ENCODE data around the gene FRG2.
"Not testable (repeated sequence)": the region's sequence is repeated elsewhere in the genome, so short reads cannot be mapped to it uniquely, and the experiment has no call there.

The FRG2 gene

DNA sequence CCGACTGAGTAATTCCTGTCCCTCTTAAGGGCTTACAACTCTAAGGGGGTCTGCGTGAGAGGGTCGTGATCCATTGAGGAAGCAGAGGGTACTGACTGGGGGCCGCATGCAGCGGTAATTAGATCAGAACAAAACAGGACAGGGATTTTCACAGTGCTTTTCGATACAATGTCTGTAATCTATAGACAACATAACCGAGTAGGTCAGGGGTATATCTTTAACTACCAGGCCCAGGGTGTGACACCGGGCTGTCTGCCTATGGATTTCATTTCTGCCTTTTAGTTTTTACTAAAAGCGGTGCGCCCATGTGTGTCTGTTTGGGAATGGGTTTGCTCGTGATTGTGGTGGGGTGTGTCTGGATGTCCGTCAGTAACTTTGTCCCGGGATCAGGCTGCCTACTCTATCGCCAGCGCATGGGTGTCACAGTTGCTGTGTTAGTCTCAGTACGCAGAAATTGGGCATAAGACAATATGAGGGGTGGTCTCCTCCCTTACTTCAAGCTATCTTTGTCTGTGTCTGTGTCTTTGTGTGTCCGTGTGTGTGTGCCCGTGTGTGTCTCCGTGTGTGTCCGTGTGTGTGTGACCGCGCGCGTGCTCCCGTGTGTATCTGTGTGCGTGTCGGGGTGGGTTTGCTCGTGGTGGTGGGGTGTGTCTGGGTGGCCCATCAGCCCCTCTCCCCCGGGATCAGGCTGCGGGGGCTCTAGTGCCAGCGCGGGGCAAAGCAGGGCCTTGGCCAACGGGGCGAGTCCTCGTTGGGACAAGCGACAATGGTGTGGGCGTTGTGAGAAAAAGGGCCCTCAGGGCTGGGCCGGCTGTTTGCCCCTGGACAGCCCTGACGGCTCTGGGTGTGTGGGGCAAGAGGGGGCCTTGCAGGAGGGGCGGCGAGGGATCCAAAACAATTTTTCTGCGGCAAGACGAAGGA is 10.4 kb downstream of the FRG2 start:
- no peak for DNase-seq (ENCODE audit: low read depth, low spot score)

DNA sequence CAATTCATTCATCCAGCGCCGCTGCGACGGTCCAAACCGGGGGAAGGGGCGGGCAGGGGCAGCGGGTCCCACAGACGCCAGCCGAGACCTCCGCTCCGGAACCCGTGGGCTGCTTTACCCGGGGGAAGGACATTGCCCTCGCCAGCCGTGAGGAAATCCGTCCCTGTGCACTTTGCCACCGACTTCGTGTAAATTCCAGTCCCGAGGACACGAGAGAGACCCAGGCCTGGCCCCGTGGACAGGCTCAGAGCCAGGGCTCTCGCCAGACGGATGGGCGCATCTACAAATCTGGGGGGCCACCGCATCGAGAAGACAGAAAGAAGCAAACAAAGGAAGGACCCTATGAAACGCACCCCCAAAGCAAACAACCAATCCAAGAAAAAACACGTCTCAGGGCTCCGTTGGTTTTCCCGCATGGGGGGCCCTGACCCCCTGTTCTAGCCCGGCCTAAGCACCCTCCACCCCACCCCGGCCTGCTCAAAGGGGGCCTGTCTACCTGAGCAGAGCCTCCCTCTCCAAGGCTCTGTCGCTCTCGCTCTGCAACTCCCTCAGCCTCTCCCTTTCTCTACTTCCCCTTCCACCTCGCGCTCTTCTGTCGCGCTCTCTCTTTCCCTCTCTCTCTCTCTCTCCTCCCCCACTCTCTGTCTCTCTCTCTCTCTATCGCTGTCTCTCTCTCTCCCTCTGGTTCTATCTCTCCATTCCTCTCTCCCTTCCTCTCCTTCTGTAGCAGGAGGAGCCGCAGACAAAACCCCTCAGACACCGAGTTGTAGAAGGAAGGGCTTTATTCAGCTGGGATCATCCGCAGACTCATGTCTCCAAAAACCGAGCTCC is 11.3 kb downstream of the FRG2 start:
- DNase-seq (ENCODE audit: low read depth, low spot score), result no peak

DNA sequence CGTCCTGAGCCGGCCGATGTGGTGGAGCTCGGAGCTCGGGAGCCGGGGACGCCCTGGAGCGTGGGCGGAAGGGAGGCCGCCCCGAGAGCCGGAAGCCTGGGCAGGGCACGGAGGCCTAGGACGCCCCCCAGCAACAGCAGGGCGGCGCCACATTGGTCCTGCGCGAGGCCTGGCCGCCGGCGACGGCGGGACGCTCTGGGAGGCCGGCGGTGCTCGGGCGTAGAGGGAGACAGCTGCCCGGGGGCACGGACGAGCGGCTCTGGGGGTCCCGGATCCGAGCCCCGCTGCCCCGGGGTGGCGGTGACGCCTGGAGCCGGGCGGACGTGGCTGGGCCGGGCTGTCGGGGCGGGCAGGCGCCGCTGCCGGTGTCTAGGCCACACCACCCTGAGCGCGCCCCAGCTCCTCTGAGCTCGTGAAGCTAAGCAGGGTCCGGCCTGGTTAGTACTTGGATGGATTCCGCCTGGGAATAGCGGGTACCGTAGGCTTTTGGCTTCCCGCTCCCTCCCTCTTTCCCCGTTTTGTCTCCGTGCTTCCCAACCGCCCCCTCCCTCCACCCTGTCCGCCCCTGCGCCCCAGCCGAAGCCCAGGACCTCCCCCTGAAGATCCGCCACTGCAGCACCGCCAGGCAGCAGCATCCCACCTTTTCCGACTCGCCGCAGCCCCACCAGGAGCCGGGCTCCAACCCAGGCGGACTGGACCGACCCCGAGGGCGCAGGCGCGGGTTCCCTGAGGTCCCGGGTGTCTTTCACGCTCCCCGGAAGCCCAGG is 12.1 kb downstream of the FRG2 start:
- DNase-seq (ENCODE audit: low read depth, low spot score), result peak; percentile 14

DNA sequence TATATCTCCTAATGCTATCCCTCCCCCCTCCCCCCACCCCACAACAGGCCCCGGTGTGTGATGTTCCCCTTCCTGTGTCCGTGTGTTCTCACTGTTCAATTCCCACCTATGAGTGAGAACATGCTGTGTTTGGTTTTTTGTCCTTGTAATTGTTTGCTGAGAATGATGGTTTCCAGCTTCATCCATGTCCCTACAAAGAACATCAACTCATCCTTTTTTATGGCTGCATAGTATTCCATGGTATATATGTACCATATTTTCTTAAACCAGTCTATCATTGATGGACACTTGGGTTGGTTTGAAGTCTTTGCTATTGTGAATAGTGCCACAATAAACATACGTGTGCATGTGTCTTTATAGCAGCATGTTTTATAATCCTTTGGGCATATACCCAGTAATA is 37.1 kb downstream of the FRG2 start:
- DNase-seq (ENCODE audit: low read depth, low spot score), result not testable (repeated sequence)

DNA sequence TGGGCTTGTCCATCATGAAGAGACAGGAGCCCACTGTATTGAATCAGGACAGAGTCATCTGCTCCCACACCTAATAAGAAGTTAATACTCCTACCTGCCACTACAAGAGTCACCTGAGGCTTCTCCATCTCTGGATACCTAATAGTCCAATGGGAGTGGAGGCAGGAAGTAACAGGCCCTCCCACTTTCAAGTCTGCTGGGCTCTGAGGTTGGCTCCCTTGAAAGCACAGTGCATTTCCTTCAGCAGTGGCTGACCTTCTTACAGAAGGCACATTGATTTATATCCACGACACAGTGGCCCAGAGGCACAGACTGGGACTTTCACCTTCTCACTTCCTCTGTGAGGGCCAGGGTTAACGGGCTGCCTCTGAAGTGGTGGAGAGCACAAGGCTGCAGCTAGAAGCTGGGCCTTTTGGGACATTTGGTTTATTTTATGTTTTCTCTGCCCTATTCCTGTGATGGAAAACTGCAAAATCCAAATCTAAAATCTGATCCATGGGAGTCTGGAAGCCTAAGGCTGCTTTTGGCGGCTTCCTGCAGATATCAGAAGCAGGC is 38.1 kb downstream of the FRG2 start:
- no peak for DNase-seq (ENCODE audit: low read depth, low spot score)

DNA sequence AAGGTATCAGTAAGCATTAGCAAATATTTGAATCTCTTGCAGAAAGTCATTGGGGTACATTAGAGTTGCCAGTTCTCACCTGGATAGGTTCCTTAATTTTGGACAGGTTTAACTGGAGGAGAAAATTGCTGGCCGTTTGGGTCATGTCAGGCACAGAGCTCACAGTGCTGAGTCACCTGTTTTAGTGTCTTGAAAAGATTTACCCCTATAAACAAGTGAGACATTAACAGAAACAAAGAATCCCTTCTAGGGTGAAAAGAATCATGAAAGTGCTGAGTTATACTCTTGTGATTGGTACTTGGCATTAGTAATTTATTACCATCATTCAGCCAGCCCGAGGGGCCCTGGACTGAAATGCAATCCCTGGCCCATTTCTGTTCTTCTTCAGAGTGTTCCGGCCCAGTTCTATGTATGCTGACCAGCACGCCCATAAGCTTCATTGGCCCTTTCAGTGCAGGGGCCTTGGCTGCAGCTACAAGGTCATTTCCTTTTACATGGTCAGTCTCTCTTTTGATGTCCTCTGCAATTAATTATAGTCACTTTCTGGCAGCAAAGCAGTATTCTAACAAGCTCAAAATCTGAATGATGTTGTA is 41.3 kb downstream of the FRG2 start:
- not testable (repeated sequence) for DNase-seq (ENCODE audit: low read depth, low spot score)

DNA sequence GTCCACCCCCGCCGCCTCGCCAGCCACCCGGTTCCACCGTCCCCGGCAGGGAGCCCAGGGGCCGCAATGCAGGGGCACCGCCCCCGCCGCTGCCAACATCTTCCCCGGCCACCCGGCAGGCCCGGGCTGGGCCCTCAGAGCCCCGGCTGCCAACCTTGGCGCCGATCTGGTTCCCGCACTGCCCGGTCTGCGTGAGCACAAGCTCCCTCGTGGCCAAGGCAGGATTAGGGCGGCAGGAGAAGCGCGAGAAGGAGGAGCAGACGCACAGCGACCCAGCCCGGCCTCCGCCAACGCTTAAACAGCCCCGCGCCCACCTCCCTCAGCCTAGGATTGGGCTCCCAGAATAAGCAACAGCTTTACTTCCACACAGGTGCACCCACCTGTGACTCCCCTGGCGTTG is 42.4 kb downstream of the FRG2 start:
- not testable (repeated sequence) for DNase-seq (ENCODE audit: low read depth, low spot score)

DNA sequence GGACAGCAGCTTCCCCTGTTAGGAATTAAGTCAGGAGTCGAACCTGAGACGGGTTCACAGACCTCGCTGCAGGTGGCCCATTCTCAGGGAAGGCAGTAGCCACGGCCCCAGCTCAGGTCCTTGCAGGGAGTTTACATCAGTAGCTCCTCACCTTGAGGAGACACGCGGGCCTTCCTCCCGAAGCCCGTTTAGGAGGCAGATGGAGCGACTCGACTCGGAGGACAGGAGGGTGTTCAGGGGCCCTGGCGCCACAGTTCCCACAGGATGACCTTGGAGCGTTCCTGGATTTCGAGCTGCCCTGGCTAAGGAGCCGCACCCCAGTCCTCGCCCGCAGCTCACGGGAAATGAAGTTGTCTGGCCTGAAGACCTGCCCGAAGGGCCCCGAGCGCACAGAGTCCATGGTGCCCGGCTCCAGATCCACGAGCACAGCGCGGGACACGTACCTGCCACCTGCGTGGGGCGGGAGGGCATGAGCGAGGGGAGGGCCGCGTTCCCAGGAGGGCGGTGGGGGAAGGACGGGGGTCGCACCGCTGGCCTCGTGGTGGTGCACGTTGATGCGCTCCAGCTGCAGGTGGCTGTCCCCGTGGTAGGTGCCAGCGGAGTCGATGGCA is 43.0 kb downstream of the FRG2 start:
- not testable (repeated sequence) for DNase-seq (ENCODE audit: low read depth, low spot score)

DNA sequence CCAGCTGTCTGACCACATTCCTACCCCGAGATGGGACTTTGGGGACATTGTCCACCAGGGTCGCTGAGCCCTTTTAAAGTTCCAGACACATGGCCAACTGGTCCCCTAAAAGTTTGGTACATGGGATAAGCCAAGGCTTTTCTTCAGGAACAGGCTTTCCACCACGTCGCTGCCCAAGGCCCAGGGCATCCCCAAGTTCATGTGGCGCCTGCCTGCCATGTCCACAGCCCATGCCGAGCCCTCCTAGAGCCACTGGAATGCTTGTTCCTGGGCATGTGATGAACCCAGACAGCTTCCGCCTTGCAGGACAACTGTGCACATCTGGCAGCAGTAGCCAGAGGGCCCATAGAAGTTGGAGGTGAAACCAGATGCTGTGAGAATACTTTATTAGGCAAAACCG is 45.1 kb downstream of the FRG2 start:
- DNase-seq (ENCODE audit: low read depth, low spot score), result no peak

DNA sequence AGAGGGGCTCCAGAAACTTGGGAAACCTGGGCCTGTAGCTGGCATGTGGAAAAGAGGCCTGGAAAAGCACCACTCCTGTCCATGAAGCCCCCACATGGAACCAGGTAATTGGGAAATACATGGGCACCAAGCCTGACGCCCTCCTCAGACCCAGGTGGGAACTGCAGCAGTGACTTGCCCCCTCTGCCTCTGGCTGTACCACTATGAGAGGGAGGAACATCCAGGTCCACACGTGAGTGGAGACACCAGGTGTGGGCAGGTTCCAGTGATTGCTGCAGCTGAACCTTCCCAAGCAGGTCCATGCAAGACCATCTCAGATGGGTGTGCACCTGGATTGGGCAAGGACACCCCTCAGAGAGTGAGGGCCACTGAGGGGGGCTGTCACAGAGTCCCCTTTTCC is 46.8 kb downstream of the FRG2 start:
- DNase-seq (ENCODE audit: low read depth, low spot score), result peak; percentile 8

DNA sequence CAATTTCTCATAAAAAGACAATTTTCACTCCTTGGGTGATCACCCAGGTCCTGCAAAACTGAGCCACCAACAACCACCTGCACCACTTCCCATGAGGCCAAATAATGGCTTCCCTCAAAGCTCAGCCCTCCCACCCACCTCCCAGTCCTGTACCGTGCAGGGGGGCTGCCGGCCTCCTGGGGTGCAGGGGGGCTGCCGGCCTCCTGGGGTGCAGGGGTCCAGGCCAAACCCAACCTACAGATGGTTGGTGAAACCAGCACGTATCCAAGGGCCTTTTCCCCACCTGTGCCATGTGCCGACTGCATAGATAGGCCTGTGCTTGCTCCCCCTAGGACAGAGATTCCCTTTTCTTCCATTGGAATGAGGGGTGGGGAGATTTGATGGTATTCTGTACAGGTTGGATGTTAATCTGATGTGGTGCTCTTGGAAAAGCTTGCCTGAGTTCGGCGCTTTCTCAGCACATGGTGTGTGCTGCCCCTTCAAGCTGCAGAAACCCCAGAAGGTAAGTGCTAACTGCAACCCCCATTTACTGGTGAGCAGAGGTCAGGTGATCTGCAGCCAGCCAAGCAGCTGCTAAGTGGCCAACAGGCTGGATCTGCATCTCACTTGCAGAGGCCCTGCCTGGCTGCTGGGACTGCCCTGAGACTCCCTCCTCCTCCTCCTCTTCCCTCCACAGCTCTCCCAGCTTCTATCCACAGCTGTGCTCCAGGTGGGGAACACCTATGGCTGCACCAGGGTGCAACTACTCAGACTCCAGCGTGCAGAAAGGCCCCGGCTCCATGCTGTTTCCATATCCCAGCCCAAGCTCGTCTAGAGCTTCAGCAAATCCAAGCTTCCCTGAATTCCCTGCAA is 47.6 kb downstream of the FRG2 start:
- peak; percentile 7 for DNase-seq (ENCODE audit: low read depth, low spot score)
